DND-41 (cell line): ENCODE measurements around the gene KCNG3.

Experiments used
- CTCF ChIP-seq: IDR thresholded peaks from 2 replicates; pipeline ENCODE4 v1.5.1; 2012; ENCODE audit warnings: borderline replicate concordance, low read length, moderate library complexity, mild to moderate bottlenecking; ENCODE audit not compliant: poor library complexity, severe bottlenecking; ENCODE audit errors: extremely low read depth
- EZH2 ChIP-seq: IDR thresholded peaks from 3 replicates; pipeline ENCODE4 v1.6.1; 2012; ENCODE audit warnings: borderline replicate concordance, low read depth, mild to moderate bottlenecking, moderate library complexity, low read length, inconsistent platforms; ENCODE audit not compliant: severe bottlenecking

- no peak for TF ChIP-seq CTCF
- no peak for TF ChIP-seq EZH2
Observed at GRCh38 chr2:42510191-42510590, 16.4 kb upstream of the KCNG3 start.
